Measurements from ENCODE around the gene GPR107.
"Not testable (repeated sequence)": the region's sequence is repeated elsewhere in the genome, so short reads cannot be mapped to it uniquely, and the experiment has no call there.

The GPR107 gene

DNA sequence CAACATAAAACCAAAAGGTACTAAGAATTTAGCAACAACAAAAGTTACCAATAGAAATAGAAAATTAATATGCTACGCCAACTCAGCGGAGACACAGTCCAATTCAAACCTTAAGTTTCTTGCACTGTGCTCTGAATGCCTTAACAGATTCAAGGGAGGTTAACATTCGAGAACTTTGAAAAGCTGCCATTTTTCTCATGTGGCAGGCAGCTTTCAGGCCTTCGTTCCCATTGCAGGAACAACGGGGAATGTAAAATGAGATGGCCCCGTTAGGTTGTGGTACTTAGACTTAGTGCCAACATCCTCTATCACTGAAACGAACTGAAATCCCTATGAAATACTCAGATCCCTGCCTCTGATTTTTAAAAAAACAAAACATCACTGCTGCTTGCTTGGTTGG, 33.1 kb upstream of the GPR107 start:
- H3K27me3 ChIP-seq (ENCODE audit: control insufficient read depth in 1 of 2, insufficient read depth in 2 of 2, low read length in 2 of 2) = no peaks in the 10 kb centered on the region
- H3K36me3 ChIP-seq (ENCODE audit: insufficient read depth, low read length) = no peaks in the 10 kb centered on the region
- H3K4me3 ChIP-seq (ENCODE audit: low read depth in 1 of 2, low read length in 2 of 2) = no peak overlapping the region
- H3K9me3 ChIP-seq (ENCODE audit: low read length) = no peaks in the 10 kb centered on the region
- no peak overlapping the region for H3K27ac ChIP-seq (ENCODE audit: low read depth, low read length)
- H3K4me1 ChIP-seq (ENCODE audit: insufficient read depth, low read length) = peaks cover 65% of the 10 kb centered on the region
- H3K9ac ChIP-seq (ENCODE audit: low read length) = no peak overlapping the region

DNA sequence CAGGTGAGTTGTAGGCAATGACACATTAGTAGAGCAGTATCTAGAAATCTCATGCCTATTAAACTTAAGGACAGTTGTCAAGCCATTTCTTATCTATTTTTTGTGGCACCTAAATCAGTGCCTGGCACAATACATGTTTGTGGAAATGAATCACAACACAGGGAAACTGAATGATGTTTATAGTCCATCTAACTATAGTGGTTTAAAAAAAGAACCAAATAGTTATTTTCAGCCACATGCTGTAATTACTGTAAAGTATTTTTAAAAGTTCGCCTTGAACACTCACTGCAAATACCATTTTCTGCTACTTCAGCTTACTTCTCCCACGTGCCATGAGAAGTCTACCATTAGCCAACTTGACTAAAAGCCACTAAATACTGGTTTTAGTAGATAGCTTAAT, 32.6 kb upstream of the GPR107 start:
- H3K4me3 ChIP-seq (ENCODE audit: low read depth in 1 of 2, low read length in 2 of 2) = no peak overlapping the region
- no peaks in the 10 kb centered on the region for H3K9me3 ChIP-seq (ENCODE audit: low read length)
- no peaks in the 10 kb centered on the region for H3K27me3 ChIP-seq (ENCODE audit: control insufficient read depth in 1 of 2, insufficient read depth in 2 of 2, low read length in 2 of 2)
- no peaks in the 10 kb centered on the region for H3K36me3 ChIP-seq (ENCODE audit: insufficient read depth, low read length)
- H3K4me1 ChIP-seq (ENCODE audit: insufficient read depth, low read length) = peaks cover 66% of the 10 kb centered on the region
- H3K9ac ChIP-seq (ENCODE audit: low read length) = no peak overlapping the region
- no peak overlapping the region for H3K27ac ChIP-seq (ENCODE audit: low read depth, low read length)

DNA sequence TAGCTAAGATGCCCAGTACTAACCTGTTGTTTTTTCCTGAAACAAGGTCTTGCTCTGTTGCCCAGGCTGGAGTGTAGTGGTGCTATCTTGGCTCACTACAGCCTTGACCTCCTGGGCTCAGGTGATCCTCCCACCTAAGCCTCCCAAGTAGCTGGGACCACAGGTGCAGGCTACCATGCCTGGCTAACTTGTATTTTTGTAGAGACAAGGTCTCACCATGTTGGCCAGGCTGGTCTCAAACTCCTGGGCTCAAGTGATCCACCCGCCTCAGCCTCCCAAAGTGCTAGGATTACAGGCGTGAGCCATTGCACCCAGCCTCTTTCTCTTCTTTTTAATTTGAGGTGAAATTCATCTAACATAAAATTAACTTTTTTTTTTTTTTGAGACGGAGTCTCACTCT, 31.9 kb upstream of the GPR107 start:
- not testable (repeated sequence) for H3K27me3 ChIP-seq (ENCODE audit: control insufficient read depth in 1 of 2, insufficient read depth in 2 of 2, low read length in 2 of 2); H3K9ac ChIP-seq (ENCODE audit: low read length); H3K36me3 ChIP-seq (ENCODE audit: insufficient read depth, low read length); H3K9me3 ChIP-seq (ENCODE audit: low read length); H3K27ac ChIP-seq (ENCODE audit: low read depth, low read length); H3K4me3 ChIP-seq (ENCODE audit: low read depth in 1 of 2, low read length in 2 of 2)
- peaks cover 64% of the 10 kb centered on the region for H3K4me1 ChIP-seq (ENCODE audit: insufficient read depth, low read length)

DNA sequence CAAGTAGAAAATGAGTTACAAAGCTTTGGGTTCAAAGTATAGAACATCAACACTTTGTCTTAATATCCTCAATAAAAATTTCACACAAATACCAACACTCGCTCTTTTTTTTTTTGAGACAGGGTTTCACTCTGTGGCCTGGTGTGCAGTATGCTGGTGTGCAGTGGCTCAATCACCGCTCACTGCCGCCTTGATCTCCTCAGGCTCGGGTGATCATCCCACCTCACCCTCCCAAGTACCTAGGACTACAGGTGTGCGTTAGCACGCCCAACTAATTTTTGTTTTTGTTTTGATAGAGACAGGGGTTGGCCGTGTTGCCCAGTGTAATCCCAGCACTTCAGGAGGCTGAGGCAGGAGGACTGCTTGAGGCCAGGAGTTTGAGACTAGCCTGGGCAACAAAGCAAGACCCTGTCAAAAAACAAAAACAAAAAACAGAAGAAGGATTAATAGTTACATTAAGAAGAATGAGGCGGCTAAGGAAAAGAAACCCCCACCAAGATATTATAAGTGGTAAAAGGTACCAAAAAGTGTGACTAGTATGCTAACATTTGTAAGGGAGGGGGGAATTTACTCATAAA, 31.1 kb upstream of the GPR107 start:
- H3K27ac ChIP-seq (ENCODE audit: low read depth, low read length) = peak overlapping the region; percentile 50
- no peaks in the 10 kb centered on the region for H3K27me3 ChIP-seq (ENCODE audit: control insufficient read depth in 1 of 2, insufficient read depth in 2 of 2, low read length in 2 of 2)
- peaks cover 64% of the 10 kb centered on the region for H3K4me1 ChIP-seq (ENCODE audit: insufficient read depth, low read length)
- no peak overlapping the region for H3K9ac ChIP-seq (ENCODE audit: low read length)
- H3K9me3 ChIP-seq (ENCODE audit: low read length) = no peaks in the 10 kb centered on the region
- H3K4me3 ChIP-seq (ENCODE audit: low read depth in 1 of 2, low read length in 2 of 2) = no peak overlapping the region
- peaks cover 4% of the 10 kb centered on the region for H3K36me3 ChIP-seq (ENCODE audit: insufficient read depth, low read length)

DNA sequence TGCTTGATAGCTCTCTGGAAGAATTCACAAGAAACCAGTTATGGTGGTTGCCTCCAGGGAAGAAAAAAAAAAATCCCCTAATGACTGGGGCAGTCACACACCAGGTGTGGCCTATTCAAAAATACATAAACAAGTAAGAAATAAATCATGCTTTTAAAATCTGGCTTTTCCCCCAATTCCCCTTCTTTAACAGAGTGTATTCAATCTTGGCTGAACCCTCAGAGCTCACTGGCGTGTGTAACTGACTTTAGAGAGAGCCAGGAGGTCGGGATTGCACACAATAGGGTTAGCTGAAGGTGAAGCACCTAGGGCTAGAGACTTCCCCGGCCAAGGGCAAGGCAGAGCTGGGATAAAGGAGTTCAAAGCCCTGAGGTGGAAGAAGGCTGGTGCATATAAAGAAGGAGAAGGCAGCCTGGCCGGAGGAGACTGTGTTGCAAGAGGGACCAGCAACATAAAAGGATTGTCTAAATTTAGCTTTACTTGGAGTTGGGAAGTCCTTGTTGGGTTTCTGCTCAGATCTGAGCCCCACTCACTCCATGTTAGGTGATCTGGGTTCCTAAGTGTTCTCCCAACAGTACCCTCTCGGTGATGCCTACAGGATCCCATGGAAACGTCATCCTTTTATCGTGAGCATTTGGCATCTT, 30.4 kb upstream of the GPR107 start:
- no peak overlapping the region for H3K4me3 ChIP-seq (ENCODE audit: low read depth in 1 of 2, low read length in 2 of 2)
- peaks cover 68% of the 10 kb centered on the region for H3K4me1 ChIP-seq (ENCODE audit: insufficient read depth, low read length)
- H3K9ac ChIP-seq (ENCODE audit: low read length) = no peak overlapping the region
- no peaks in the 10 kb centered on the region for H3K9me3 ChIP-seq (ENCODE audit: low read length)
- H3K27ac ChIP-seq (ENCODE audit: low read depth, low read length) = peak overlapping the region; percentile 50
- H3K36me3 ChIP-seq (ENCODE audit: insufficient read depth, low read length) = peaks cover 4% of the 10 kb centered on the region
- H3K27me3 ChIP-seq (ENCODE audit: control insufficient read depth in 1 of 2, insufficient read depth in 2 of 2, low read length in 2 of 2) = no peaks in the 10 kb centered on the region

DNA sequence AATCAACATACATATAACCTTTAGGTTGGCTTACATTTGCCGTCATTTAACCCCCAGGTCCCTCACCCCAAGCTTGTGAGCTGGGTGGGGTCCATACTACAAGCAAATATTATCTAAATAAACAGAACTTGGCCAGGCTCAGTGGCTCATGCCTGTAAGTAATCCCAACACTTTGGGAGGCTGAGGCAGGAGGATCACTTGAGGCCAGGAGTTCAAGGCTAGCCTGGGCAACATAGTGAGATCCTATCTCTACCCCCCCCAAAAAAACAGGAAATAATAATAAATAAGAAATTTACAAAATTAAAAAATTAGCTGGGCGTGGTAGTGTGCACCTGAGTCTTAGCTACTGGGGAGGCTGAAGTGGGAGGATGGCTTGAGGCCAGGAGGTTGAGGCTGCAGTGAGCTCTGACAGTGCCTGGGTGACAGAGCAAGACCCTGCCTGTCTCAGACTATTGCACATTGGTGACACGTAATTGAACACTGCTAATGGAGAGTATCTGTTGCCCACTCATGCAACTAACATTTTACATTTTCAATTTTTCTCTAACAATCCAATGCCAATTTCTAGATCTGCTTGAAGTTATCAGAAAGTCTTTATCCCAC, 29.6 kb upstream of the GPR107 start:
- H3K9ac ChIP-seq (ENCODE audit: low read length) = no peak overlapping the region
- H3K9me3 ChIP-seq (ENCODE audit: low read length) = no peaks in the 10 kb centered on the region
- H3K4me1 ChIP-seq (ENCODE audit: insufficient read depth, low read length) = peaks cover 76% of the 10 kb centered on the region
- peak overlapping the region; percentile 43 for H3K27ac ChIP-seq (ENCODE audit: low read depth, low read length)
- H3K4me3 ChIP-seq (ENCODE audit: low read depth in 1 of 2, low read length in 2 of 2) = no peak overlapping the region
- H3K36me3 ChIP-seq (ENCODE audit: insufficient read depth, low read length) = peaks cover 4% of the 10 kb centered on the region
- no peaks in the 10 kb centered on the region for H3K27me3 ChIP-seq (ENCODE audit: control insufficient read depth in 1 of 2, insufficient read depth in 2 of 2, low read length in 2 of 2)

DNA sequence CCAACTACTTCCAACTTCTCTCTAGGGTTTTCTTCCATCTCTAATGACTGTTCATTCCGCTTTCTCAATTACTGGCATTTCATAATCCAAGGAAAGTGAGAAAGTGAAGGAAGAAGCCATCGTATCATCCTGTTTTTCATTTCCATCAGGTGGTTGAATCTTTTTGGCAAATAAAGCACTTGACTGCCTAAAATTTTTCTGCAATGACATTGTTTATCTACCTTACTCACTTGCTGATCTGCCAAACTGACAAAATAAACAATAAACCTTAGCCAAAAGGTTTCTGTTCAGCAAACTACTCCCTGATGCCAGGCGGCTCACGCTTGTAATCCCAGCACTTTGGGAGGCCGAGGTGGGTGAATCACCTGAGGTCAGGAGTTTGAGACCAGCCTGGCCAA, 29.1 kb upstream of the GPR107 start:
- Histone ChIP-seq H3K4me3 (ENCODE audit: low read depth in 1 of 2, low read length in 2 of 2) (no peak overlapping the region), H3K9ac (ENCODE audit: low read length) (no peak overlapping the region), H3K9me3 (ENCODE audit: low read length) (no peaks in the 10 kb centered on the region), H3K4me1 (ENCODE audit: insufficient read depth, low read length) (peaks cover 81% of the 10 kb centered on the region), H3K27me3 (ENCODE audit: control insufficient read depth in 1 of 2, insufficient read depth in 2 of 2, low read length in 2 of 2) (no peaks in the 10 kb centered on the region), H3K36me3 (ENCODE audit: insufficient read depth, low read length) (peaks cover 4% of the 10 kb centered on the region), H3K27ac (ENCODE audit: low read depth, low read length) (peak overlapping the region; percentile 12)

DNA sequence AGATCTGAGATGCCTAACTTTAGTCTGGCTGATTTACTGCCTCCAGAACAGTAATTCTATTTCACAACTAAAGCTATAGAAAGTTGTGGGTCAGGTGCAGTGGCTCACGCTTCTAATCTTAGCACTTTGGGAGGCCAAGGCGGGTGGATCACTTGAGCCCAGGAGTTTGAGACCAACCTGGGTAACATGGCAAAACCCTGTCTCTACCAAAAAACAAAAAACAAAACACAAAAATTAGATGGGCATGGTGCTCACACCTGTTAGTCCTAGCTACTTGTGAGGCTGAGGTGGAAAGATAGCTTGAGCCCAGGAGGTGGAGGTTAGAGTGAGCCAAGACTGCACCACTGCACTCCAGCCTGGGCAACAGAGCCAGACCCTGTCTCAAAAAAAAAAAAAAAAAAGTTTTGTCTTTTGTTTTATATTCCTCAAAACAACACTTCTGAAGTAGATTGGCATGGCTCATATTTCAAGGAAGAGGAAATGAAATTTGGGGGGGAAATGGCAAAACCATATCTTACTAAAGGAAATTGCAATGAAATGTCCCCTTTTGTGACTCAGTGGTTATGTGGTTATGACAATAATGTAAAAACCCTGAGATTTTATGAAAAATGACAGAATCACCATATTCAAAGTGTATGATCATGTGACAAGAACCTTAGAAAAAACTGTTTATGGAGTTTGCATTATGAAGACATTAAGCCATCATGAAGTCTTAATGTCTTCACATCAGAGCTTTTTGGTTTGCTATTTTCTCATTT, 26.9 kb upstream of the GPR107 start:
- Histone ChIP-seq H3K27ac (ENCODE audit: low read depth, low read length) (no peak overlapping the region), H3K9me3 (ENCODE audit: low read length) (no peaks in the 10 kb centered on the region), H3K9ac (ENCODE audit: low read length) (no peak overlapping the region), H3K4me3 (ENCODE audit: low read depth in 1 of 2, low read length in 2 of 2) (no peak overlapping the region), H3K4me1 (ENCODE audit: insufficient read depth, low read length) (peaks cover 84% of the 10 kb centered on the region), H3K27me3 (ENCODE audit: control insufficient read depth in 1 of 2, insufficient read depth in 2 of 2, low read length in 2 of 2) (no peaks in the 10 kb centered on the region), H3K36me3 (ENCODE audit: insufficient read depth, low read length) (peaks cover 4% of the 10 kb centered on the region)

DNA sequence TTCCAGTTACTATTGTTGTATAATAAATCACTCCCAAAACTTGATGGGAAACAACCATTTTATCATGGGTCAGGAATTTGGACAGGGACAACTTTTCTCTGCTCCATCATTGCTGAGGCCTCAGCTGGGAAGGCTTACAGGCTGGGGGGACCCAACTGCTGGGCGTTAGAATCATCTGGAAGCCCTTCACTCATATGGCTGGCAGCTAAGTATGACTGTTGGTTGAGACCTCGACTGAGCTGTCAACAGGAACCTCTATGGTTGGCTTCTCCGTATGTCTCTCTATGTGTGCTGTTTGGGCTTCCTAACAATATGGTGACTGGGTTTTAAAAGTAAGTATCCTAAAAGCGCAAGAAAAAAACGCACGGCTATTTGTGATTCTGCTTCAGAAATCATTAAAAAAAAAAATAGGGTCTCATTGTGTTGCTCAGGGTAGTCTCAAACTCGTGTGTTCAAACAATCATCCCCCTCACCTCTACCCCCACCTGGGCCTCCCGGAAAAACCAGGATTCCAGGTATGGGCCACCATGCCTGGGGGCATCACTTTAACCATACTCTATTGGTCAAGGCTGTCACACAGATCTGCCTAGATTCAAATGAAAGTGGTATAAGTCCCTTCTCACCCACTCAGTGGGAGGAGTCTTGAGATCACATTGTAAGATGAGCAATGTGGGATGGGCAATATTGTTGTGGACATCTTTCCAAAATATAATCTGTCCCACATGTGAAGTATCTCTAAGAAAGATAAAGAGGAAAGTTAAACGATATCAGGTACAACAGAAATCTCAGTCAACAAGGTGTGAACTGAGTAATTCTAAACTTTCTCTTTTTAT, 26.0 kb upstream of the GPR107 start:
- Histone ChIP-seq H3K27me3 (ENCODE audit: control insufficient read depth in 1 of 2, insufficient read depth in 2 of 2, low read length in 2 of 2) (no peaks in the 10 kb centered on the region), H3K9me3 (ENCODE audit: low read length) (no peaks in the 10 kb centered on the region), H3K4me1 (ENCODE audit: insufficient read depth, low read length) (peaks cover 91% of the 10 kb centered on the region), H3K36me3 (ENCODE audit: insufficient read depth, low read length) (peaks cover 4% of the 10 kb centered on the region), H3K4me3 (ENCODE audit: low read depth in 1 of 2, low read length in 2 of 2) (no peak overlapping the region), H3K27ac (ENCODE audit: low read depth, low read length) (no peak overlapping the region), H3K9ac (ENCODE audit: low read length) (no peak overlapping the region)

DNA sequence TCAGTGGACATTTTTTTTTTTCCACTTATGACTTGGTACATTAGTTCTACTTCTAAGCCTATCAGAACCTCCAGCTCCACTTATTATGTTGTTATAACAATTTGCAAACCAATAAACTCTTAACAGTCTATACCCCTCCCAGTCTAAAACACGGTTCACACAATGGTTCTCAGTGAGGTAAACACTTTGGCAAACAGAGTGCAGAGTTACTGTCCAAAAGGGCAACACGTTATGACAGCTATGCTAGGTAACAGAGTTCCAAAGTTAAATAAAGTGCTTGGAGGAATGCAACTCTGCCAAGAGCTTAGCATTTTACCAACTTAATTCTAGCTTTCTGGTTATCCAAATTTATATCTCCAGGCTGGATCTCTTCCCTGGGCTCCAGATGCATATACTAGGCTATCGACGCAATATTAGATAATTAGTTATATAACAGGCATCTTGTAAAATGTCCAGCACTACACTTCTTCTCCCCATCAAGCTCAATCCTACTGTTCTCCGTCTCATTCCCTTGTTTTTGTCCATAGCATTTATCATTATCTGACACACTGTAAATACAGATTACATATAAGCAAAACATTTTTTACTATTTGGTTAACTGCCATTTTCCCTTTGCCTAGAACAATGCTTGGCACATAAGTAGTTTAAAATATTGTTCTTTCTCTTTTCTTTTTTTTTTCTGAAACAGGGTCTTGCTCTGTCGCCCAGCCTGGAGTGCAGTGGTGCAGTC, 25.0 kb upstream of the GPR107 start:
- H3K36me3 ChIP-seq (ENCODE audit: insufficient read depth, low read length) = peaks cover 4% of the 10 kb centered on the region
- H3K27me3 ChIP-seq (ENCODE audit: control insufficient read depth in 1 of 2, insufficient read depth in 2 of 2, low read length in 2 of 2) = no peaks in the 10 kb centered on the region
- H3K9me3 ChIP-seq (ENCODE audit: low read length) = no peaks in the 10 kb centered on the region
- H3K9ac ChIP-seq (ENCODE audit: low read length) = no peak overlapping the region
- H3K27ac ChIP-seq (ENCODE audit: low read depth, low read length) = peak overlapping the region; percentile 60
- H3K4me1 ChIP-seq (ENCODE audit: insufficient read depth, low read length) = peaks cover 91% of the 10 kb centered on the region
- H3K4me3 ChIP-seq (ENCODE audit: low read depth in 1 of 2, low read length in 2 of 2) = no peak overlapping the region
